ENCODE data around the gene OOSP3.

DNA sequence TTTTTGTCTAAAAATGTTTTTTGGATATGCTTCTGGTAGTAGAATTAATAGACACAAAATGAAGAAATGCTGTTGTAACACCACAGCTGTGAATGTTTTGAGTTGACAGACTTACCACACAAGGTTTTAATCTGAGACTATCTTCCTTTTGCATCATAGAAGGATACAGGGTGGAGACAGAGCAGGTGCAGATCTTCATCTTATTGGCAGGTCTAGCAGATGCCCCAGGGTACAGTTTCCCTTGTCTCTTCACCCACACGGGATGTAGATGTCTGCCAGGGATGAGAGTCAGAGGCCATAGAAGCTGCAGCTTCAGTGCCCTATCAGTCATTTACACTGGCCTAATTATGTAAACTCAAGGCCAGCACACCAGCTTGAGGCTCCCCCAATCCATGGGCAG lies 985 bp downstream of the OOSP3 start:
- TF ChIP-seq, protein P1, sequence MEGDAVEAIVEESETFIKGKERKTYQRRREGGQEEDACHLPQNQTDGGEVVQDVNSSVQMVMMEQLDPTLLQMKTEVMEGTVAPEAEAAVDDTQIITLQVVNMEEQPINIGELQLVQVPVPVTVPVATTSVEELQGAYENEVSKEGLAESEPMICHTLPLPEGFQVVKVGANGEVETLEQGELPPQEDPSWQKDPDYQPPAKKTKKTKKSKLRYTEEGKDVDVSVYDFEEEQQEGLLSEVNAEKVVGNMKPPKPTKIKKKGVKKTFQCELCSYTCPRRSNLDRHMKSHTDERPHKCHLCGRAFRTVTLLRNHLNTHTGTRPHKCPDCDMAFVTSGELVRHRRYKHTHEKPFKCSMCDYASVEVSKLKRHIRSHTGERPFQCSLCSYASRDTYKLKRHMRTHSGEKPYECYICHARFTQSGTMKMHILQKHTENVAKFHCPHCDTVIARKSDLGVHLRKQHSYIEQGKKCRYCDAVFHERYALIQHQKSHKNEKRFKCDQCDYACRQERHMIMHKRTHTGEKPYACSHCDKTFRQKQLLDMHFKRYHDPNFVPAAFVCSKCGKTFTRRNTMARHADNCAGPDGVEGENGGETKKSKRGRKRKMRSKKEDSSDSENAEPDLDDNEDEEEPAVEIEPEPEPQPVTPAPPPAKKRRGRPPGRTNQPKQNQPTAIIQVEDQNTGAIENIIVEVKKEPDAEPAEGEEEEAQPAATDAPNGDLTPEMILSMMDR (IDR thresholded peaks at IDR 0.05): no peak
- TF ChIP-seq EZH2 (IDR thresholded peaks at IDR 0.05; ENCODE audit: borderline replicate concordance, insufficient read depth, low read depth, low read length, poor library complexity, severe bottlenecking): no peak

Measured in B cell (primary cell).